GM12865 (cell line): Measurements from ENCODE around the gene HYDIN.

Source experiments
- DNase-seq: peaks from one replicate; pipeline ENCODE4 v3.0.0; 2010; ENCODE audit warnings: low read depth
- H3K4me3 ChIP-seq: 2 replicates; pipeline ENCODE4 v1.5.1; 2011; ENCODE audit warnings: mild to moderate bottlenecking, low read depth, low read length, control low read depth
- CTCF ChIP-seq: IDR thresholded peaks from 2 replicates; pipeline ENCODE4 v1.5.1; 2011; ENCODE audit warnings: low read length, control low read depth, low read depth, inconsistent platforms; ENCODE audit not compliant: insufficient read depth; ENCODE audit errors: missing control alignments

The HYDIN gene

GRCh38 chr16:71230122-71230845, at the start of gene HYDIN:
TSS of gene HYDIN (minus strand) at chr16:71230722. CDS start at chr16:71186895, 43,827 bp downstream.
- TF ChIP-seq CTCF = no peak
- no peak for DNase-seq
- no peak within 1 kb of the TSS for H3K4me3 ChIP-seq

- no peak for DNase-seq
- no peak overlapping the region for H3K4me3 ChIP-seq
- no peak for TF ChIP-seq CTCF
Measured at GRCh38 chr16:71276589-71277334, 46.2 kb upstream of the HYDIN start.

- no peak for TF ChIP-seq CTCF
- no peak for DNase-seq
- H3K4me3 ChIP-seq = no peak overlapping the region
Measured at GRCh38 chr16:71273384-71273783, 42.9 kb upstream of the HYDIN start.

- no peak for TF ChIP-seq CTCF
- DNase-seq = no peak
- no peak overlapping the region for H3K4me3 ChIP-seq
Measured at GRCh38 chr16:71264299-71264698, 33.8 kb upstream of the HYDIN start.

- no peak overlapping the region for H3K4me3 ChIP-seq
- TF ChIP-seq CTCF = no peak
- DNase-seq = no peak
Measured at GRCh38 chr16:71263582-71263981, 33.1 kb upstream of the HYDIN start.

- no peak for TF ChIP-seq CTCF
- no peak overlapping the region for H3K4me3 ChIP-seq
- no peak for DNase-seq
Measured at GRCh38 chr16:71262391-71262790, 31.9 kb upstream of the HYDIN start.
